GM10847 (cell line): ENCODE results near the gene TNNI3K.

Experiments
- POLR2A ChIP-seq: IDR thresholded peaks from 2 replicates; pipeline ENCODE4 v1.6.1; 2011; ENCODE audit not compliant: insufficient read length; ENCODE audit errors: extremely low read depth

The TNNI3K gene

GRCh38 chr1:74453277-74453676 lies 218.1 kb downstream of the TNNI3K start:
- no peak for TF ChIP-seq POLR2A

DNA sequence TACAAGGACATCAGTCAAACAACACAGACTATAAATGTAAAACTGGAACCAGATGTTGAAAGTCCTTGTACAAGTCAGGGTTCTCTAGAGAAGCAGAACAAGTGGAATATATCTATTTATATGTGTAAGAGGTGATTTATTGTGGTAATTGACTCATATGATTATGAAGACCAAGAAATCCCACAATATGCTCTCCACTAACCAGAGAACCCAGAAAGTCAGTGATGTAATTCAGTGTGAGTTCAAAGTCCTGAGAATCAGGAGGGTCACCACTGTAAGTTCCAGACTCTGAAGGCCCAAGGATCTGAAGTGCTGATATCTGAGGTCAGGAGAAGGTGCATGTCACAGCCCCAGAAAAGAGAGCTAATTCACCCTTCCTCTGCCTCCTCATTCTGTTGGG lies 220.2 kb downstream of the TNNI3K start:
- TF ChIP-seq POLR2A = no peak

- no peak for TF ChIP-seq POLR2A
These were observed 222.1 kb downstream of the TNNI3K start for GRCh38 chr1:74457253-74457652.

GRCh38 chr1:74463333-74463988 lies 228.3 kb downstream of the TNNI3K start:
- TF ChIP-seq POLR2A = no peak

GRCh38 chr1:74464037-74464436 lies 228.8 kb downstream of the TNNI3K start:
- TF ChIP-seq POLR2A = no peak

GRCh38 chr1:74465193-74465681 lies 230.1 kb downstream of the TNNI3K start:
- no peak for TF ChIP-seq POLR2A

DNA sequence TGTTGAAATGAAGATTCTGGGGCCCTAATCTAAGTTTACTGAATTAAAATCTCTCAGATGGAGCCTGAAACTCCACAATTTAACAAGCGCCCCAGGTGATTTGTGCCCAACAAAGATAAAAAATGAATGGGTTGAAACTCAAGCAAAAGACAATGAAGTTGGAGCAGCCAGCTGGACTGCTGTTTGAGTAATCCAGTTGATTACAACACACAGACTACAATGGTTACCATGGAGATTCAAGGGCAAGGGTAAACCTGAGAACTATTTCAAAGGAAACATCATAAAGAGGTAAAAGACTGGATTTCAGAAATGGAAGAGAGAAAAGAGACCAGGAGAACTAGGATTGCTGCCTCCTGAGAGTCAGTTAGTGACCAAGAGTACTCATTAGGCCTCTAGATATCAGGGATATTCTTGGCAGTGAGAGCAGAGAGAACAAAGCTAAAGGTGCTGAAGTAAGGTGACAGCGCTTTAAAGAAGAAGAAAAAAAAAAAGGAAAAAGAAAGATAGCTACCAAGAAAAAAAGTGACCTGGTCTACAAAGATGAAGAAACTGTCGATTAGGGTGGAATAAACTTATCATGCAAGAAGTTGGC lies 232.7 kb downstream of the TNNI3K start:
- TF ChIP-seq POLR2A = no peak

- TF ChIP-seq POLR2A = no peak
These were observed 233.9 kb downstream of the TNNI3K start for GRCh38 chr1:74468982-74469603.

- no peak for TF ChIP-seq POLR2A
These were observed 235.1 kb downstream of the TNNI3K start for GRCh38 chr1:74470251-74470650.

DNA sequence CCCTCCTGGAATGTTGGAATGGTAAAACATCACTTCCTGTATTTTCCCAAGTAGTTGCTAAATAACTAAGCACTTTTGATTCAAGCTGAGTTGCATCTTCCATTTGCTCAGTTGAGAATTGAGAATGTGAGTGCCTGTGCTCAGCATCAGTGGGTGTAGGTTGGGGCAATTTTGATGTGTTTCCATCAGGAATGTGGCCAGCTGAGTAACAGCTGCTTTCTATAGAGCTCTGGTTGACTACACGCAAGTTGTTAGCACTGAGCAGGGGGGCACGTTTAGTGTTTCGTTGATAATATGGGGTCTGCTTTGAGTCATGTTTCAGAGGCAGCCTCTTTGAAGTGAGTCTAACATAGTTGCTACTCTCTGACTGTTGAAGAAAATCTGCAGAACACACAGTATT lies 235.7 kb downstream of the TNNI3K start:
- no peak for TF ChIP-seq POLR2A

DNA sequence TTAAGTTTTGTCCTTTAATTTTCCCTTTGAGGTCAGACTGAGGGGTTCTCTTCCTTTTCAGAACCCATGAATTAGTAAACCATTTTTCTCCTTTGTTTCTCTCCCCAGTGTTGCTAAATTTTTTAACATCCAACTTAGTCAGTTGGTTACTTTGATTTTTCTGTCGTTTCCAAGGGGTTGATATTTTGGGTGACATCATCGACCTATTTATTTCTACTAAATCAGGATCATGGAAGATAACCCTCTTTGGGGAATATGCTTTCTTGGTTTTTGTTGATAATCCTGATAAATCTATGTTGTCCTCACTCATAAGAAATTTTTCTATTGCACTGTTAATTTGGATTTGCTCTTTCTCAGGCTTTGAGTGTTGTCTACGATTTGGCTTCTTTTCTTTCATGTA lies 236.3 kb downstream of the TNNI3K start:
- no peak for TF ChIP-seq POLR2A

- no peak for TF ChIP-seq POLR2A
These were observed 239.4 kb downstream of the TNNI3K start for GRCh38 chr1:74474585-74474984.

DNA sequence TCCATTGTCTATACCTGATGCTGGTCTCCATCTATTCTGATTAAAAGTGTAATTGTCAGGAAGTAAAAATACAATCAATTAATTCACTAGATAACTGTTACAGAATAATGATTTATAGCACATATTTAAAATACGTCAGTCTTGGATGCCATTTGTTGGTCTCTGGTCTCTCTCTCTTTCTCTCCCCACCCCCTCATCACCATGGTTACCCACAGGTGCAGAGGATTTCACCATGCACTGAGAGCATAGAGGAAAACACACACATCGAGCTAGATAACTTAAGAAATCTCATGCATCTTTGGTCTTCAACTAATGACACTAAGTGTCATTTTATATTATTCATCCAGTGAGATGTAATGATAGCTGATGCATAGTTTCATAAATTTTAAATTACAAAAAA lies 243.8 kb downstream of the TNNI3K start:
- TF ChIP-seq POLR2A = no peak

DNA sequence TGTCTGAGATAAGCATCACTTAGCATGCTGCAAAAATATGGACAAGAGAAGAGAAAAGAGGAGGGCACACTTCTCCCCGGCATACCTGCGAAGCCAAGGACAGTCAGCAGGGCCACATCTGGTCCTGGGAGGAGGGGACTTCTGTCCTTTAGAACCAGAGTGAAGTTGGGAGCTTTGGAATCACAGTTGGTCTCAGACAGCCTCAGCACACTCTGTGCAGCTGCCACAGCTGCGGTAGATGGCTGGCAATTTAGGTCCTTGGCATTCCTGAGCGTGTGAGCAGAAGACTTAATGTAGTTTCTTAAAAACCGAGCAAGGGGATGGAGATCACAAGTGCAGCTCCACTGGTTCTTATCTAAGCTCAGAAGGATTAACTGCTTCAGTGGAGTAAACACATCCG lies 244.9 kb downstream of the TNNI3K start:
- TF ChIP-seq POLR2A = no peak

DNA sequence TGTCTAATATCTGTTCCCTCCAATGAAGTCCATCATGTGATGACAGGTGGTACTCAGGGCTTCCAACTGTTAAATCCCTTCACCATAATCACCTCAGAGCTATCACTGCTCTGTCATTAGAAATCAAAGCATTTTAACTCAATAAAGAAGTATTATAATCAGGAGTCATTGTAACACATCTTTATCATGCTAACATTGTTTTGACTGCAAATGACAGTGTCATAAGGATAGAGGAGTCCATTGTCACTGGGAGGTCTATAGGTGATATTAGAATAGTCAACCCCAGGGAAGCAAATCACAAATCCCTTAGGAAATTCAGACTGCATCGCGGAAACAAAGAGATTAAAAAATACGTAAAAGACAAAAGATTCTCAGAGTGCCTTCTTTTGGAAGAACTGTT lies 246.4 kb downstream of the TNNI3K start:
- no peak for TF ChIP-seq POLR2A

- TF ChIP-seq POLR2A = no peak
These were observed 250.4 kb downstream of the TNNI3K start for GRCh38 chr1:74485622-74486021.
